Stimulated activated CD4-positive, alpha-beta T cell treated with anti-CD3 and anti-CD28 coated beads, TNF-alpha, amount 100 ng/mL, for 1 hour (primary cell): Measurements from ENCODE around the gene OR6C4.
"Not testable (repeated sequence)": the region's sequence is repeated elsewhere in the genome, so short reads cannot be mapped to it uniquely, and the experiment has no call there.

Source experiments
- DNase-seq, 3 donors: peaks; one replicate each; pipeline ENCODE4 v3.0.0-alpha.2; 2020; ENCODE audit warnings: low read depth in 3 of 3, low spot score in 1 of 3

OR6C4 gene

DNA sequence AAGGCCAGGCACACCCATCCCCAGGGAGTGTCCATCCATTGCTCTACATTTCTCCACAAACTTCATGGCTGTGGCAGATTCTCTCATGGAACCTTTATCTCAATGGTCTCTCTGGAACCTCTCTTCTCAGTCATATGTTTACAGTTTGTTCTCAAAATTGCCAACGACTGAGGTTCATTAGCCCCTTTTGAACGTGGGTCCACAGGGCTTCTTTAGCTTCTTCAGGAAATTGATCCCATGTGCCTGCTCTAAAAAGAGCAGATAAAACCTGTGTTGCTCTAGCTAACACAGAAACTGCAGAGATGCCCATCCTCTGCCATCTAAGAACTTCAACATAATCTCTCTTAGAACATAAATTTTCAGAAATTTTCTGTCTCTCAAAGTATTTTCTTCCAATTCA is at the start of gene OR6C4:
OR6C4 (plus strand) TSS at position 301 of the 400 bp plus-strand sequence. CDS start 1,625 bp downstream, outside the sequence.
- no peak for DNase-seq

DNA sequence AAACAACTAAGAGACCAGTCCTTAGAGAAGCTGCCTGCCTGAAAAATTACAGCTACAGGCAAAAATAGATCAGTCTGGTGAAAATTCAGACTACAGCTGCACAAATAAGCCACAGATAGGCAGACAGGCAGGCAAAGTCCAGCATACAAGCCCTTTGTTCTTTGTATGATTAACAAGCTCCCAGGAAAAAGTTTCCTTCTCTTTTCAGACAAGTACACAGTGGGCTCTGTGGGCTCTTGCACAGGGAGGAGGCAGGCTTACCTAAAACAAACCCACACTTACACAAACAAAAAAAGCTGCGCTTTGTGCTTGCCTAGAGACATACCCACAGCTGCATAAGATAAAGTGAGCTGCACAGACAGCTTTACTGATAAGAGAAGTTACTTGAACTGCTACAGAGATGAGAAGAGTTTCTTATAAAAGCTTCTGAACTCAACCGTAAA is 49.6 kb upstream of the OR6C4 start:
- DNase-seq: no peak

DNA sequence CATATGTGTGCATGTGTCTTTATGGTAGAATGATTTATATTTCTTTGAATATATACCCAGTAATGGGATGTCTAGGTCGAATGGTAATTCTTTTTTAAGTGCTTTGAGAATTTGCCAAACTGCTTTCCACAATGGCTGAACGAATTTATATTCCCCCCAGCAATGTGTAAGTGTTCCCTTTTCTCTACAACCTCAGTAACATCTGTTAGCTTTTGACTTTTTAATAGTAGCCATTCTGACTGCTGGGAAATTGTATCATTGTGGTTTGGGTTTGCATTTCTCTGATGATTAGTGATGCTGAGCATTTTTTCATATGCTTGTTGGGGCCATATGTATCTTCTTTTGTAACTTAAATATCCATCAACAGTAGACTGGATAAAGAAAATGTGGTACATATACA is 47.8 kb upstream of the OR6C4 start:
- DNase-seq: no peak

DNA sequence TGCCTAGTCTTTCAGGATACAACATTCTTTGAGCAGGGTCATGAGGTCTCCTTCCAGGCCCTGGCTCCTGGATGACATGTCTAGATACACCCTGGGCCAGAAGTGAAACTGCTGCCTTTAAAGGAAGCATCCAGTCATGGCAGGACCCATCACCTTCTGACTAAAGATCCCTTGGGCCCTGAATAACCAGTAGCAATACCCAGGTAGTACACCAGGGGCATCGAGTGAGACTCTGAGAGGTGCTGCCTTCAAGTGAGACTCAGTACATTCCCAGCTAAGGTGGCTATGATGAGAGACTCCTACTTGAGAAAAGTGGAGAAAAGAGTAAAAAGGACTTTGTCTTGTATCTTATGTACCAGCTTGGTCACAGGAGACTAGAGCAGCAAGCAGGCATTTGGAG is 33.7 kb upstream of the OR6C4 start:
- no peak for DNase-seq

DNA sequence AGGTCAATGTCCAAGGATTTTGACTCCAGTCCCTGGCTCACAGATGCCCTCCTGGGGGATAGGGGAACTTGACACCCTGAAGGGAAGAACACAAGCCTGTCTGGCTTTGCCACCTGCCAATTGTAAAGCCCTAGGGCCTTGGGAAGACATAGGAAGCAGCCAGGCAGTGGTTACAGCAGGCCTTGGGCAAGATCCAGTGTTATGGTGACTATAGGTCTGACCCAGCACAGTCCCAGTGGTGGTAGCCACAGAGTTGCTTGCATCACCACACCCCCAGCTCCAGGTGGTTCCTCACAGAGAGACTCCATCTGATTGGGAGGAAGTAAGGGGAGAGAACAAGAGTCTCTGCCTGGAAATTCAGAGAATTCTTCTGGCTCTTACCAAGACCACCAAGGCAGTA is 33.0 kb upstream of the OR6C4 start:
- DNase-seq: no peak

DNA sequence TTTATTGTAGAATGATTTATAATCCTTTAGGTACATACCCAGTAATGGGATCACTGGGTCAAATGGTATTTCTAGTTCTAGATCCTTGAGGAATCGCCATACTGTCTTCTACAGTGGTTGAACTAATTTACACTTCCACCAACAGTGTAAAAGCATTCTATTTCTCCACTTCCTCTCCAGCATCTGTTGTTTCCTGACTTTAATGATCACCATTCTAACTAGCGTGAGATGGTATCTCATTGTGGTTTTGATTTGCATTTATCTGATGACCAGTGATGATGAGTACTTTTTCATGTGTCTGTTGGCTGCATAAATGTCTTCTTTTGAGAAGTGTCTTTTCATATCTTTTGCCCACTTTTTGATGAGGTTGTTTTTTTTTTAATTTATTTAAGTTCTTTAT is 1.2 kb upstream of the OR6C4 start:
- not testable (repeated sequence) for DNase-seq

DNA sequence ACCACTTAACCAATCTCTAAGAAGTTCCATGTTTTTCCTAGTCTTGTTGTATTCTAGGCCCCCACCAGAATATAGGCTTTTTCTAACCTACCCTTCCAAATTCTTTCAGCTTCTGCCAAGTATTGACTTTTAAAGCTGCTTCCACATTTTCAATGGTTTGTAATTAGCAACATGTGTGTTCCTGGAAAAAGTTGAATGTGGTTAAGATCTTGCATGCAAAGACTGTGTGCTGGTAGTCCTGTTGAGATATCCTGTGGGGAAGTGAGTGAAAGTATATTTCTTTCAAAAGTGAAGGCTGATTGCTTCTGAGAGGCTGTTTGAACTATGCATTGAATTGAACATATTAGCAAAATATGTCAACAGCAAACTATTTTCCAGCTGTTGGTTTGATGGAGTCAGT is 646 bp upstream of the OR6C4 start:
- DNase-seq: no peak

DNA sequence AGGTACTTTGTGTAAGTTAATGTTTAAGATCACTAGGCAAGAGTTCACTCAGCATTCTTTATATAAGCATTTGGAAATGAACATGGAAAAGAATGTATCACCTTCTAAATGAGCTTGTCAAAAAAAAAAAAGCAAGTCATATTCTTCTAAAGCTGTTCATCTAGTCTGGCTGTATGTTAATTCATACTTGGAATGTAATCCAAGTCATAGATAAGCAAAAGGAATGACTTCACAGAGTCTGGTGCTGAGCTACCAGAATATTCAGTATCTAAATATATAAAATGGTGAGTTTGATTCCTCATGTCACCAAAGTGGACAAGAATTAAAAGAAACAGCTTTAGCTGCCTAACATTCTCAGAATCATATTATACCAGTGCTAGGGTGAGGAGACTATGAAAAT is 4.9 kb downstream of the OR6C4 start:
- no peak for DNase-seq

DNA sequence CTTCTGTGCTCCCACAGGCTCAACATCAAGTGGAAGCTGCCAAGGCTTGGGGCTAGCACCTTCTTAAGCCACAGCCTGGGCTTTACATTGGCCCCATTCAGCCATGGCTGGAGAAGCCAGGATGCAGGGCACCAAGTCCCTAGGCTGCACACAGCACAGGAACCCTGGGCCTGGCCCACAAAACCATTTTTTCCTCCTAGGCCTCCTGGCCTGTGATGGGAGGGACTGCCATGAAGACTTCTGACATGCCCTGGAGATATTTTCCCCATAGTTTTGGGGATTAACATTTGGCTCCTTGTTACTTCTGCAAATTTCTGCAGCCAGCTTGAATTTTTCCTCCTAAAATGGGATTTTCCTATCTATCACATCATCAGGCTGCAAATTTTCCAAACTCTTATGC is 20.7 kb downstream of the OR6C4 start:
- not testable (repeated sequence) for DNase-seq

DNA sequence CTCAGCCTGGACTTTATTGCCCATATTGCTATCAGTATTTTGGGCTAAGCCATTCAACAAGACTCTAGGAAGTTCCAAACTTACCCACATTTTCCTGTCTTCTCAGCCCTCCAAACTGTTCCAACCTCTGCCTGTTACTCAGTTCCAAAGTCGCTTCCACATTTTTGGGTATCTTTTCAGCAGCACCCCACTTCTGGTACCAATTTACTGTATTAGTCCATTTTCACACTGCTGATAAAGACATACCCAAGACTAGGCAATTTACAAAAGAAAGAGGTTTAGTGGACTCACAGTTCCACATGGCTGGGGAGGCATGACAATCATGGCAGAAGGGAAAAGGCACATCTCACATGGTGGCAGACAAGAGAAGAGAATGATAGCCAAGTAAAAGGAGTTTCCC is 21.3 kb downstream of the OR6C4 start:
- DNase-seq: not testable (repeated sequence)

DNA sequence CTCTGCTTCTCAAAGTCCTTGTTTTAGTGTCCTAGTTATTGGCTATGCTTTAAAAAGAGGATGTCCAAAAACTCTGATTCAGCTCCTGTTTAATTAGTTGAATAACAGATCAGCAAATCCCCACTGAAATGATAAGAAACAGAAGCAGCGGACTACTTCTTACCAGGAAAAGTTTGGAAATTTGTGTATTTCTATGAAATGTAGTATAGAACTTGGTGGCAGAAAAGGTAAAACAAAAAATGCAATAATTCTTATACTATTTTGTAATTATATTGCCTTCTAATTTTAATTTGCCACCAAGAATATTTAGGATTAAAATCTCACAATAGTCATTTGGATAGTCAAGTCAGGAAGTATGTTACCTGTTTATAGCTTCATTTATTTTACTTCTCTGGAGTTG is 22.8 kb downstream of the OR6C4 start, which contains the start of gene OR2AP1:
OR2AP1 (plus strand) TSS at position 301 of the 400 bp plus-strand sequence. CDS start 1,947 bp downstream, outside the sequence.
- DNase-seq: no peak

DNA sequence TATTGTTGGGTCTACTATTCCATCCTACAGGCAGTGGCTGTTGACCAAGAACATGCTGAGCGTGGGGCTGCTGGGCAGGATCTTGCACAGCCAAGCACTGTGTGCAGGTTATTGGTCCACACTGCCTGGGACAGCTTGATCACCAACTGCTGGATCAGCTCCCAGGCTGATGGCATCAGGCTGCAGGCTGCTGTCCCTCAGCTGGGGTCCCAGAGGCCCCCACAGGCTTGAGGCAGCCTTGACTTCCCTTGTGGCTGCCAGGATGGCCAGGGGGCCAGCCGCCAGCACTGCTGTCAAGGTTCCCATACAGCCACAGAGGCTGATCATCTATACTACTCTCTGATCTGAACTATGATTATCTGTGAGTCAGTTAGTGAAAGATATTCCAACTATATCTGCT is 32.7 kb downstream of the OR6C4 start:
- DNase-seq: no peak

DNA sequence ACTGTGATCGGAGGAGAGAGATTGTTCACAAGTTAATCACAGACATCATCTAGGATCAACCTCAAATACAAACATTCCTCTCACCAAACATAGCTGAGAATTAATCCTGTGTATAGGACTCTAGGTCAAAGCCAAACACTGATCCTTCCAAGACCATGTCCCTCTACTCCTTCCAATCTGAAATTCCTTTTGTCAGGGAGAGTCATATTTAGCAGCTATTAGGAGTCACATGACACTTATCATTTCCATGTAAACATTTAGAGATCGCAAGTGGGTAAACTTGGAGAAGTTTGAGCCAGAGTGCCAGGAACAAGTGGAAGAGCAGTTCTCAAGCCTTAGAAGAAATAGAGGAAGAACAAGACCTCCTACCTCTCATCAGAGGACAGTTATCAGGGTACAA is 36.4 kb downstream of the OR6C4 start:
- DNase-seq: no peak

DNA sequence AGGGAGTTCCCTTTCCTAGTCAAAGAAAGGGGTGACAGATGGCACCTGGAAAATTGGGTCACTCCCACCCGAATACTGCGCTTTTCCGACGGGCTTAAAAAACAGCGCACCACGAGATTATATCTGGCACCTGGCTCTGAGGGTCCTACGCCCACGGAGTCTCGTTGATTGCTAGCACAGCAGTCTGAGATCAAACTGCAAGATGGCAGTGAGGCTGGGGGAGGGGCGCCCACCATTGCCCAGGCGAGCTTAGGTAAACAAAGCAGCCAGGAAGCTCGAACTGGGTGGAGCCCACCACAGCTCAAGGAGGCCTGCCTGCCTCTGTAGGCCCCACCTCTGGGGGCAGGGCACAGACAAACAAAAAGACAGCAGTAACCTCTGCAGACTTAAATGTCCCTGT is 40.8 kb downstream of the OR6C4 start:
- not testable (repeated sequence) for DNase-seq
